ENCODE measurements around the gene TMED1.
"Not testable (repeated sequence)": the region's sequence is repeated elsewhere in the genome, so short reads cannot be mapped to it uniquely, and the experiment has no call there.

TMED1 gene, protein sequence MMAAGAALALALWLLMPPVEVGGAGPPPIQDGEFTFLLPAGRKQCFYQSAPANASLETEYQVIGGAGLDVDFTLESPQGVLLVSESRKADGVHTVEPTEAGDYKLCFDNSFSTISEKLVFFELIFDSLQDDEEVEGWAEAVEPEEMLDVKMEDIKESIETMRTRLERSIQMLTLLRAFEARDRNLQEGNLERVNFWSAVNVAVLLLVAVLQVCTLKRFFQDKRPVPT

DNA sequence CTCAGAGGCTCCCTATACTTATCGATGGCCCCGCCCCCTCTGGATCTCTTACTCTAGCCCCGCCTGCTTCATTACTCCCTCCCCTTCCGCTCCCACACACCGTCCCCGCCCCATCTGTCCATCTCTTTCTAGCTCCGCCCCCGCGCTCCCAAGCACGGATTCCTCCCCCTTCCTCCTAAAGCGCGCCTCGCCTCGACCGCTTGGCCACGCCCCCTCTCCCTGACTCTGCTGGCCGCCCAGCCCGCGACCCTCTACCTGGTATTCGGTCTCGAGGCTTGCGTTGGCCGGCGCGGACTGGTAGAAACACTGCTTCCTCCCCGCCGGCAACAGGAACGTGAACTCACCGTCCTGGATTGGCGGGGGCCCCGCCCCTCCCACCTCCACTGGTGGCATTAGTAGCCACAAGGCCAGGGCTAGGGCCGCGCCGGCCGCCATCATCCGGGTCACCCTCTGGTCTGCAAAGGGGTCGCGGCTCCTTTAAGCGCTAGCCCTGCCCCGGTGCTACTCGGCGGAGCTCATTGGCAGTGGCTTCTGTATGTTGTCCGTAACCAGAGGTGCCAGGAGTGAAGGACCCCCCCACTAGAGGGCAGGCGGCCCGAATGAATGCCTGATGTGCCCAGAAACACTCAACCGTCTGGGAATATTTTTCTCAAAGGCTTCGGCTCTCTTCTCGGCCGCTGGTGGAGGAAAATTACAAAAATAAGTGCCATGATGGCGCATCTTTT lies at the start of gene TMED1:
Gene TMED1, minus strand, starts transcription at position 459 of the 725 bp plus-strand sequence. Its CDS starts 21 bp downstream, at position 438.
- DNase-seq: peak; percentile 100

DNA sequence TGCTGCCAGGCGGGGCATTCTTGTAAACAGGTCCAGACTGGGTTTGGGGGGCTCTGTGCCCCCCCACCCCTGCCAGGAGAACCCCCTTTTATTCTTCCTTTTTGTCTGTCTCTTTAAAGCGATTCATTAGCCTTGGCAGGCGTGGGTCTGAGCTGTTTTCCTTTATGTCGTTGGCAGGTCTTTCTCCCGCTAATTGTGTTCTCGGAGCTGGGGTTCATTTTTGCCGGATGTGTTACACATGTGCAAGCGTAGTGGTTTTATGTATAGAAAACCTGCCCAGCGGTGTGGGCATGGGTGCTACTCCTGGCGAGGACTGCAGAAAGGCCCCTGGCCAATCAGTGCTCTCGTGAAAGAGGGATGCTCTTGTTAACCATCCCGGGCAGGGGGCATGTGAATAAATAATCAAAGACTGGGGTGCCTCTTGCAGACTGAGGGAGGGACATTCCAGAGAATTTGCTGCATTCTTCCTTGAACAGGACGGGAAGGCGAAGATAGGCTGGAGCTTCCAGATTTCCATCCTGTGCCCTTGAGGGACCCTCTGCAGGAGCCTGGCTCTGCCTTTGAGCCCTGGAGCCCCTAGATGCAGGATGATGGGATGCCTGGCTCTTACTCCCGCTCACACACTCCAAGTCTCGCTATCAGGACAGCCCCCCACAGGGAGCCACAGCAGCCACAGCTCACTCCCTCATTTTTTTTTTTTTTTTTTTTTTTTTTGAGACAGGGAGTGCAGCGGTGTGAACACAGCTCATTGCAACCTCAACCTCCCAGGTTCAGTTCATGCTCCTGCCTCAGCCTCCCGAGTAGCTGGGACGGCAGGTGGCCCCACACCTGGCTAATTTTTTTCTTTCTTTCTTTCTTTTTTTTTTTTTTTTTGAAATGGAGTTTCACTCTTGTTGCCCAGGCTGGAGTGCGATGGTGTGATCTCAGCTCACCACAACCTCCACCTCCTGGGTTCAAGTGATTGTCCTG lies 49.5 kb upstream of the TMED1 start:
- DNase-seq: peak; percentile 56

DNA sequence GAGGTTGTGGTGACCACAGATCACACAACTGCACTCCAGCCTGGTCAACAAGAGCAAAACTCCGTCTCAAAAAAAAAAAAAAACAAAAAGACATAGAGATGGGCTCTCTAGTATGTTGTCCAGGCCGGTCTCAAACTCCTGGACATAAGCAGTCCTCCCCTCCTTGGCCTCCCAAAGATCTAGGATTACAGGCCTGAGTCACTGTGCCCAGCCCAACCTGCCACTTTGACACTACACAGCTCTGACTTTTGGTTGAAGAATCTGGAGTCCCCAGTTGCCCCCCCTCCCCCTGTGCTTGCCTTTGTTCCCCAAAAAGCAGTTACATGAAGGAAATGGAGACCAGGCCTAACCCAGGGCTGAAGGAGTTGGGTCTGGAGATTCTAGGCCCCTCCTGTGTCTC lies 48.3 kb upstream of the TMED1 start:
- no peak for DNase-seq

DNA sequence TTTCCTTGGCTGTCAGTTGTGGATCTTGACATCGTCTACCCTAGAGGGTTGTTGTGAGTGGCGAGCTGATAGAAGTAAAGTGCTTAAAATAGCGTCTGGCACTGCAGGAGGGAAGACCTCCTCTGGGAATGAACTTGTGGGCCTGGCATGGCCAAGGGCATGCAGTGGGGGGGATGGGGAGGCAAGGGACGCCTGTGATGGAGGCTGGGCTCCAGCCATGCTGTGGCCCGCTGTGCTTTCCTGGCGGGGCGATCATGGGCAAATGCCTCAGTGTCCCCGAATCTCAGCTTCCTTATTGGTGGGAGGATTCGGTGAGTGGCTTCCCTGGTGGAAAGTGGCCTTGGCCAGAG lies 46.1 kb upstream of the TMED1 start:
- DNase-seq: no peak

DNA sequence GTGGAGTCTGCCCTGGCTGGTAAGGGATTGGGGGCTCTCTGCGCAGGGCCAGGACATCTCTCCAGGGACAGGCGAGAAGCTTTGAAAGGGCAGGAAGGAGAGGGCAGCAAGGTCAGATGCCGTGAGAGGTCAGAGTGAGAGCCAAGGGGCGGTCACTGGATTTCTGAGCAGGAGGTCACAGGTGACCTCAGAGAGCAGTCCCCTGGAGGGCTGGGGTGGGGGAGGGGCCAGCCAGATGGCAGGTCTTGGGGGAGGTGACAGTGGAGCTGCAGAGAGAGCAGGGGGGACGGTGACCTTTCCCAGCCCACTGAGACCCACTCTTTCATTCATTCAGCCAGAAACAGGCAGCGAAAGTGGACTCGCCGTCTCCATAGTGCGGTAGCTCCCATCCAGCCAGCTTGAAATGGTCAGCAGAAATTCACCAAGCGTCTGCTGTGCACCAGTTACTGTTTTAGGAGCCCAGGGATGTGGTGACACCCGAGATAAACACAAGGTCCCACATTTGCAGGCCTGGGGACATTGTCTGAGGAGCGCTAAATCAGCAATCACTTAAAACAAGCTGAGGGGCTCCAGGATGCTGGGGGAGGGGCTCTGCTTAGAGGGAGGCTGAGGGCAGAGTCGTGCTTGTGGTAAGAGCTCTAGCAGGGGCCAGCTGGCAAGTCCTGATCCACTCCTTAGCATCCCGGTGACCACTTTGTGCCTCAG lies 45.5 kb upstream of the TMED1 start:
- DNase-seq: peak; percentile 37

DNA sequence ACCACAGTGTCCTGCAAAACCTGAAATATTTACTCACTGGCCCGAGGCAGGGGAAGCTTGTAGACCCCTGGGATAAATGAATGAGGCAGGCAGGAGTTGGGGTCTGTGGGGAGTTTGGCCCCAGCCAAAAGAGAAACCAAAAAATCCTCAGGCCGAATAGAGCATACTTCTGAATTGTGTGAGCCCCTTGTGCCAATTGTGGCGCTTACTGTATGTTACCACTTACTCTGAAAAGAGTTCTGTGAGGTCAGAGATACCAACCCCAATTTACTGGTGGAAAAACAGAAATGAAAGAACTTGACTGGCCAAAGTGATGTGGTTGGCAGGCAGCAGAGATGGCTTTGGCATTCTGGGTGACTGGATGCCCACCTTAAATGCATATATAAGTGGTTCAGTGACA lies 42.2 kb upstream of the TMED1 start:
- DNase-seq: no peak

DNA sequence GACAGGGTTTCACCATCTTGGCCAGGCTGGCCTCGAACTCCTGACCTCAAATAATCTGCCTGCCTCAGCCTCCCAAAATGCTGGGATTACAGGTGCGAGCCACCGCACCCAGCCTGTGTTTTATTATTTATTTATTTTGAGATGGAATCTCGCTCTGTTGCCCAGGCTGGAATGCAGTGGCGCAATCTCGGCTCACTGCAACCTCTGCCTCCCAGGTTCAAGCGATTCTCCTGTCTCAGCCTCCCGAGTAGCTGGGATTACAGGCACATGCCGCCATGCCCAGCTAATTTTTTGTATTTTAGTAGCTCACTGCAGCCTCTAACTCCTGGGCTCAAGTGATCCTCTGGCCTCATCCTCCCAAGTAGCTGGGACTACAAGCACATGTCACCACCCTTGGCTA lies 41.6 kb upstream of the TMED1 start:
- not testable (repeated sequence) for DNase-seq

DNA sequence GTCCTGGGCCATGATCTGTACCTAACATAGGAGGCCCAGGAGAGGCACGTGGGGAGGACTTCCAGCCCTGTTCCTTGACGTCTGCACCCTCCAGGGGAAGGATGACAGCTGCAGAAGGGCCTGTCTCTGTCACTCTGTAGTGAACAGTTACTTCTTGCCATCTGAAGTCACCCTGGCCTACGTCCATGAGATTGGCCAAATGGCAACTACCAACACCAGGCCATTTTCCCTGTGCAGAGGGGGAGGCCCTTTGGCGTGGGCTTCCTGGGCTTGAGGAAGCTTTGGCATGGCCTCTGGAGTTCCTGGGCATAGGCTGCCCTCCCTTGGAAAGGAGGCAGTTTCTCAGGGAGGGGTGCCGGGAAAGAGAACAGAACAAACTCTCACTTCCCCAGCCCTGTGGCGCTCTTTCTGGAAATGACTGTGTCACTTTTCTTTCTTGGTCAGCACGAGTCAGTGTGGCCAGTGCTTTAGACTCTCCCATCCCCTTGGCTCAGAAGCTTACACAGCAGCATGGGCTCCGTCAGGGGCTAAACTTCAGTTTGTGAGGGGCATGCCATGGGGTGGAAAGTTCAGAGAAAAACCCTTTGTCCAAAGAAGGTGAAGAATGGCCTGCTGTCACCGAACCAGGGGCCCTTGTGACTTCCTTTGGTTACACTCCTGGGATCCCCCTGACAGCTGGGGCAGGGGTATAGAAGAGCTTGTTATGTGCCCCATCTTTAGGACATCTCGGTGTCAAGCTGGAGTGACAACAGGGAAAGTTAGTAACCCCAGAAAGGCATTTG lies 40.6 kb upstream of the TMED1 start:
- DNase-seq: no peak

DNA sequence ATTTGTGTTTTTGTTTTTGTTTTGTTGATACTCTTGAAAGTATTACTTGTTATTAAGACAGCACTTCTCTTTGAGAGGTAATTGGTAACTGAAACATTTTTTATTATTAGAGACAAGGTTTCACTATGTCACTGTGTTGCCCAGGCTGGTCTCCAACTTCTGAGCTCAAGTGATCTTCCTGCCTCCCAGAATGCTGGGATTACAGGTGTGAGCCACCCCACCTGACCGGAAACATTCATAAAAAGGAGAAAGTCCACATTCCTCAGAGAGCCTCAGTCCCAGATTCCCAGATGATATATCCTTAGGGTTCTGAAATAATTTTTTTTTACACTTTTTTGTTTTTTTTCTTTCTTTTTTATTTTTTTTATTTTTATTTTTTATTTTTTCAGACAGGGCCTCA lies 38.0 kb upstream of the TMED1 start:
- DNase-seq: no peak

DNA sequence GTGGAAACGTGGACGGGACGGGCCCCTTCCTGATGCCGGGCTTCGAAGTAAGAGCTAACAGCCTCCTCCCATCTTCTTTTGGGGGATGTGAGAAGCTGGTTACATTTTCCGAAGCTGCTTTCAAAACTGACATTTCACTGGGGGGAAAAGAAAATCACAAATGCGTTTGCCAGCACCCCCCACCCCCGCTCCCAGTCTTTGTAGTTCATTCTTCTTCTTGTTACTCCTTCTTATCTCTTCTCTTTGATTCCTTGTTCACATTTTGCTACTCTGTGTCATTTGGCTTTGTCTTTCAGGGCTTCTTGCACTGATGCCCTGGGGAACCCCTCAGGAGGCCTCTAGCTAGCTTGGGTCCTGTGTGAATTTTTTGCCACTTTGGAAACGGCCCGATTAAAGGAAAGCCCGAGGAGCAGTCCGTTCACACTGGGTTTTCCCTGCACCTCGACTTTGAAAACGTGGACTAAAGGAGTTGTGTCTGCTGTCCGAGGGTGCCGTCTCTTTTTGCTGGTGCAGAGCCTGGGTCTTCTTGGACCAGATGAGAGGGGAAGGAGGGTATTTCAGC lies 36.6 kb upstream of the TMED1 start:
- peak; percentile 36 for DNase-seq

DNA sequence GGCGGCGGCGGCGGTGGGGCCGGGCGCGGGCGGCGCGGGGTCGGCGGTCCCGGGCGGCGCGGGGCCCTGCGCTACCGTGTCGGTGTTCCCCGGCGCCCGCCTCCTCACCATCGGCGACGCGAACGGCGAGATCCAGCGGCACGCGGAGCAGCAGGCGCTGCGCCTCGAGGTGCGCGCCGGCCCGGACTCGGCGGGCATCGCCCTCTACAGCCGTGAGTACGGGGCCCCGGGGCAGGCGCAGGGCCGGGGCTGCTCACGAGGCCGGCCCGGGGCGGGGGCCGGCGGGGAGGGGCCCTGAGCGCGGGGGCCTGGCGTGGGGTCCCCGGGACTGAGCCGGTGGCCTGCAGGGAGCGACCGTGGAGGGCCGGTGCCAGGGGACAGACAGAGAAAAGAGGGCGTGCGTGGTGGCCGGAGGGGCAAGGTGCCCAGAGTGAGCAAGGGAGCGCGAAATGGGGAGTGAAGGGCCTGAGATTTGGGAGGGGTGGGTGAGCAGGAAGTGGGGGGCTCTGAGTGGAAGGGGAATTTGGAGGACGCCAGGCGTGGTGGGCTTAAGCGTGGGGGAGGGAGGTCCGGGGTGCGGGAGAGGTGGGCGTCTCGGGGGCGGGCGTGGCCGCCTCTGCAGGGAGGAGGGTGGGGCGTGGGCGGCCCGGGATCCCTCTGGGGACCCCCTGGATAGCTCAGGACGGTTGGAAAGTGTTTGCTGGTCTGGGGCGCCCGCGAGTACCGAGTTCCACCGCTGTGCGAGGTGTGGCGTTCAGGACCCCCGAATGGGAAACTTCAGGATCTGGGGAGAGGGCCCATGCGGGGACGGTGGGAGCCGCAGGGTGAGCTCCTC lies 35.9 kb upstream of the TMED1 start:
- DNase-seq: peak; percentile 65

DNA sequence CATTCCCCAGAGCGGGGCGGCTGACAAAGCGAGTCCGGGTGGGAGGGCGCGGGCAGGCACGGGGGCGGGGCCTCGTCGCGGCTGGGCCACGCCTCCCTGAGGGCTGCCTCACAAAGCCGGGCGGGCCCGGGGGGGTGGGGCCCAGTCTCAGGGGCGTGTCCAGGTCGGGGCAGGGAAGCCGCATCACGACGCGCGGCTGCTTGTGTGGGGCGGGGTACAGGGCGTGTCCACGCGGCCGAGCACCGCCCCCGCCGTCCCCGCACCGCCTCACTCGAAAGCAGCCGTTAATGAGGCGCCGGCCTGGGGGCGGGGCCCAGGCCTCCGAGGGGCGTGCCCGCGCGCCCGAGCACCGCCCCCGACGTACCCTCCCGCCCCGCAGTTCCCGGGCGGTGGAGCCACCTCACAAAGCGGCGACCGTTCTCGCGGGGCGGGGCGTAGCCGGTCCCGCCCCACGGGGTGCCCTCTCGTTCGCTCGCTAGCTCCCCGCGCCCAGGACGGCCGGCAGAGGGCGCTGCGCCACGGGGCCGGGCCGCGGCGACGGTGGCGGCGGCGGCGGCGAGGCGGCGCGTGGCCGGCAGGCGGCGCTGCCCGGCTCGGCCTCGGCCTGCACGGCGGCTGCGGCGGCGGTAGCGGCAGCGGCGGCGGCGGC lies 35.1 kb upstream of the TMED1 start, which contains the start of gene CARM1:
Gene CARM1, plus strand, starts transcription at position 599 of the 649 bp plus-strand sequence. CDS start 150 bp downstream, outside the sequence.
- peak; percentile 99 for DNase-seq

DNA sequence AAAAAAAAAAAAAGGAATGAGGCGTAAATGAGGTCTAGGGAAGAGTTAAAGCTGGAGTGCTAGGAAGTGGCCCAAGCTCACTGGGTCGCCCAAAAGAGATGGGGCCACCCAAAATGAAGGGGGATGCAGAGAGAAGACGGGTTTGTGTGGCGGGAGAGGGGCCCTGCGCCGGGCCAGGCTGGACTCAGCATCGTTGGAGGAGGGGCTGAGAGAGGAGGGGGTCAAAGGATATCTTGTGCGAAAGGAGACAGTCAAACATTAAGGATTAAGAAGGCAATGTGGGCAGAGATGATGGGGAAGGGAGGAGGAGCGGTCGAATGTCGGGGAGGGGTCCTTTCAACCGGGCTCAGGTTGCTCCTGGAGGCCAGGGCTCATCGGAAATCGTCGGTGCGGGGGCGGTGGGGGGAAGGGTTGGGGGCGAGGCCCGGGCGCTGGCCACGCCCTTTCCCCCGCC lies 34.5 kb upstream of the TMED1 start:
- no peak for DNase-seq

DNA sequence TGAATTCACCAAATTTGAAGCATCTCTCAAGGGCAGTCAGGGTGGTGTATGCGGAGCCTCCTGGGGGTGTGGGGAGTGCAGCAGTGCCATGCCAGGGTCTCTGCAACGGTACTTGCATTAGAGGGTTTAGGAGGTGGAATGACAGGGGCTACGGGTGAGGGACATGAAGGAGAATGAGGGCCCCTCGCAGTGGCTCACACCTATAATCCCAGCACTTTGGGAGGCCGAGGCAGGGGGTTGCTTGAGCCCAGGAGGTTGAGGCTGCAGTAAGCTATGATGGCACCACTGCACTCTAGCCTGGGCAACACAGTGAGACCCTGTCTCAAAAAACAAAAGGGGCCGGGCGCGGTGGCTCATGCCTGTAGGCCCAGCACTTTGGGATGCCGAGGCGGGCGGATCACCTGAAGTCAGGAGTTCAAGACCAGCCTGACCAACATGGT lies 33.9 kb upstream of the TMED1 start:
- not testable (repeated sequence) for DNase-seq

DNA sequence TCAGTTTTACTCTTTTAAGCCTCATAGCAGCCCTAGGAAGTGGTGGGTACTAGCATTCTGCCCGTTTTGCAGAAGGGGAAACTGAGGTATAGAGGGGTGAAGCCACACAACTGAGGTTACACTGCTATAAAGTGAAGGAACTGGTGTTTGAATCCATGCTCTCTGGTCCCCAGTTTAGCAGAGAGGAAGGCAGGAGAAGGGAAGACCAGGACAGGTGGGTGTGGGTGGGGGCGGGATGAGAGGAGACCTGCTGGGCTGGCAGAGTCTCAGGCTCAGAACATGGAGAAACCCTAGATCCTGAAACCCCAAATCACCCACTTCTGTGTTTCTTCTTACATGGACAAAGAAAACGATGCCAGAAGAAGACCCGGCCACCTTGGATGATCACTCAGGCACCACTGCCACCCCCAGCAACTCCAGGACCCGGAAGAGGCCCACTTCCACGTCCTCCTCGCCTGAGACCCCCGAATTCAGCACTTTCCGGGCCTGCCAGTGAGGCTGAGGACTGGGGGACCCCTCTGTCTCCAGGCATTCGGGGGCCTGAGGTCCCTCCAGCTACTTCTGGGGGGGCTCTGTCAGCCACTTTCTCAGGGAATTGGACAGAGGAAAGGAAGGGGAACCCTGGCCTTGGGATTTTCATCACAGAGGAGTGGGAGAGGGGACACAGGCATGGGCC lies 33.0 kb upstream of the TMED1 start:
- no peak for DNase-seq

DNA sequence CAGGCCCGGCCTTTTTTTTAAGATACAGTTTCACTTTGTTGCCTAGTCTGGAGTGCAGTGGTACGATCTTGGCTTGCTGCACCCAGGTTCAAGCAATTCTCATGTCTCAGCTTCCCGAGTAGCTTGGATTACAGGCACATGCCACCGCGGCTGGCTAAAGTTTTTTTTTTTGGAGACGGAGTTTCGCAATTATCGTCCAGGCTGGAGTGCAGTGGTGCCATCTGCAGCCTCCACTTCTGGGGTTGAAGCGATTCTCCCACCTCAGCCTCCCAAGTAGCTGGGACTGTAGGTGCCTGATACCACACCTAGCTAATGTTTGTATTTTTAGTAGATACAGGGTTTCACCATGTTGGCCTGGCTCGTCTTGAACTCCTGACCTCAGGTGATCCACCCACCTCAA lies 30.5 kb upstream of the TMED1 start:
- DNase-seq: no peak

DNA sequence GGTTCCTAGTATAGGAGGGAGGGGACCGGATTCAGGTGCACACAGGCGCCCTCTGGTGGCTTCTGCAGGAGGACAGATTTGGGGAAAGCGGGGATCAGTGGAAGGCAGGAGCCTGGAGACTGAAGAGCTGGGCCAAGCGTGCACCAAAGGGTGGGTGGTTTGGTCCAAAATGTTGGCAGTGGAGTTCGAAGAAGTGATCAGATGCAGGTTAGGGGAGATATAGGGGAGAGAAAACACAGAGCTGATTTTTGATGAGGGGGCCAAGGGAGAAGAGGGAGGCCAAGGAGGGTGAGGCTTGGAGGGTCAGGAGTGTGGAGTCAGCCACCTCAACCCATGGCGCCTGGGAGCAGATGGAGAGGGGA lies 28.5 kb upstream of the TMED1 start:
- peak; percentile 92 for DNase-seq

DNA sequence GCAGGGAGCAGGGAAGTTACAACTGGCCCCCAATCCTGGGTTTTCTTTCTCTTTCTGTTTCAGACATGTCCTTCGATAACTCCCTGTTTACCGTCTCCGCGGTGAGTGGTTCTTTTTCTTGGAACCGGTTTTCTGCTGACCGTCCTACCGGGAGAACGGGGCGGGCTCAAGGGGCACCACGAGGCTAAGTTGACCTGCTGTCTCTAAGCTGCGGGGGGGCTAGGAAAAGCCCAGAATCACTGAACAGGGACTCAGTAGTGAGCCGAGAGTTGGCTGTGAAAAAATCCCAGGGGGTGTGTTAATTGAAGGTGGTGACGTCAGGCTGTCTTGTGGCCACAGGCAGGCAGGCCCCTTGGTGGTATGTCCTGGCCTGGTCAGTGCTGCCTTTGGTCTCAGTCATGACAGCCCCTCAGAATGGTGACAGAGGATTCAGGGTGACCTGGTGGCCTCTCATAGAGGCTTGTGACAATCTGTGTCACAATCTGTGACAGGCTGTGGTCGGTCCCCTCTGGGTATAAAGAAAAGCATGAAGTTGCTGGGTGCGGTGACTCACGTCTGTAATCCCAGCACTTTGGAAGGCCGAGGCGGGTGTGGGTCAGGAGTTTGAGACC lies 27.2 kb upstream of the TMED1 start:
- DNase-seq: peak; percentile 43

DNA sequence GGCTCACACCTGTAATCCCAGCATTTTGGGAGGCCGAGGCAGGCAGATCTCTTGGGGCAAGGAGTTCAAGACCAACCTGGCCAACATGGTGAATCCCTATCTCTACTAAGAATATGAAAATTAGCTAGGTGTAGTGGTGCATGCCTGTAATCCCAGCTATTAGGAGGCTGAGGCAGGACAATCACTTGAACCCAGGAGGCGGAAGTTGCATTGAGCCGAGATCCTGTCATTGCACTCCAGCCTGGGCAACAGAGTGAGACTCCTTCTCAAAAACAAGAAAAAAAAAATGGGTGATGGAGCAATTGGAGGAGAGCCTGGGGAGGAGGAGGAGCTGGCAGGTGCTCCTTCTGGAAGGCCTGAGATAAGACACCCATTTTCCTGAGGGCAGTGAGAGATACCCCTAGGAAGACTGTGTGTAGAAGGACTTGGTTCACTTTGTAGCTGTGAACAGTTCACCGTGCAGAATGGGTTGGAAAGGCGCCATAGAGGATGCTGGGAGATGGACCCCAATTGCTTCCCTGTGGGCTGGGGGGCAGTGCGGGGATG lies 26.6 kb upstream of the TMED1 start:
- DNase-seq: no peak
